Thymus (tissue), 11 donors: ENCODE measurements around the gene ZDHHC12. TPM values are rescaled to one million over a fixed set of nuclear protein-coding genes. Genes with fewer than 3 reads are reported as not detected.
A peak's percentile ranks its signal among the peaks of the same experiment; 100 is the strongest.
"Not testable (repeated sequence)": the region's sequence is repeated elsewhere in the genome, so short reads cannot be mapped to it uniquely, and the experiment has no call there.

ENCODE experiments used
- DNase-seq, 9 donors: peaks; one replicate each; pipeline ENCODE4 v3.0.0-alpha.2; 2013; ENCODE audit warnings: low spot score in 9 of 9, low read depth in 6 of 9, missing footprints in 1 of 9
- H3K27ac ChIP-seq, 2 donors: one replicate each; pipeline ENCODE4 v1.5.1; 2013; ENCODE audit warnings: control low read depth in 1 of 2, low read depth in 1 of 2, low read length in 1 of 2, mild to moderate bottlenecking in 1 of 2, moderate library complexity in 1 of 2
- H3K27me3 ChIP-seq, 2 donors: one replicate each; pipeline ENCODE4 v1.5.1; 2013; ENCODE audit warnings: low read length in 1 of 2; ENCODE audit not compliant: control insufficient read depth in 2 of 2, insufficient read depth in 1 of 2
- H3K36me3 ChIP-seq, 2 donors: one replicate each; pipeline ENCODE4 v1.5.1; 2013; ENCODE audit warnings: low read length in 1 of 2, mild to moderate bottlenecking in 1 of 2, moderate library complexity in 1 of 2; ENCODE audit not compliant: control insufficient read depth in 2 of 2, insufficient read depth in 2 of 2
- H3K4me1 ChIP-seq, 2 donors: one replicate each; pipeline ENCODE4 v1.5.1; 2013; ENCODE audit warnings: low read length in 2 of 2; ENCODE audit not compliant: control insufficient read depth in 2 of 2, insufficient read depth in 2 of 2
- H3K4me3 ChIP-seq, 2 donors: one replicate each; pipeline ENCODE4 v1.5.1; 2013; ENCODE audit warnings: low read length in 2 of 2, control low read depth in 1 of 2, mild to moderate bottlenecking in 1 of 2
- H3K9me3 ChIP-seq, 2 donors: one replicate each; pipeline ENCODE4 v1.5.1; 2013; ENCODE audit warnings: low read length in 1 of 2, mild to moderate bottlenecking in 1 of 2; ENCODE audit not compliant: control insufficient read depth in 2 of 2, insufficient read depth in 1 of 2
- WGBS: extraction: QIAGEN DNeasy Blood & Tissue Kit; methylation state at CpG from one replicate; pipeline ENCODE4 v1.1.7; 2013; 5-methylcytosine and 5-hydroxymethylcytosine counted together
- polyA plus RNA-seq: library from polyadenylated mRNA; stranded (reverse); fragments of 200-250 nt; gene quantifications from one replicate; pipeline ENCODE4 v1.2.3, GENCODE V29; 2013
- total RNA-seq: library from RNA; stranded (reverse); fragments of 120-200 nt; gene quantifications from one replicate; pipeline ENCODE4 v1.2.4, GENCODE V29; 2013
- donor health status: healthy.

ZDHHC12 gene
- total and polyA plus RNA-seq, 2 donors, result 20.7 to 46.4 TPM

DNA sequence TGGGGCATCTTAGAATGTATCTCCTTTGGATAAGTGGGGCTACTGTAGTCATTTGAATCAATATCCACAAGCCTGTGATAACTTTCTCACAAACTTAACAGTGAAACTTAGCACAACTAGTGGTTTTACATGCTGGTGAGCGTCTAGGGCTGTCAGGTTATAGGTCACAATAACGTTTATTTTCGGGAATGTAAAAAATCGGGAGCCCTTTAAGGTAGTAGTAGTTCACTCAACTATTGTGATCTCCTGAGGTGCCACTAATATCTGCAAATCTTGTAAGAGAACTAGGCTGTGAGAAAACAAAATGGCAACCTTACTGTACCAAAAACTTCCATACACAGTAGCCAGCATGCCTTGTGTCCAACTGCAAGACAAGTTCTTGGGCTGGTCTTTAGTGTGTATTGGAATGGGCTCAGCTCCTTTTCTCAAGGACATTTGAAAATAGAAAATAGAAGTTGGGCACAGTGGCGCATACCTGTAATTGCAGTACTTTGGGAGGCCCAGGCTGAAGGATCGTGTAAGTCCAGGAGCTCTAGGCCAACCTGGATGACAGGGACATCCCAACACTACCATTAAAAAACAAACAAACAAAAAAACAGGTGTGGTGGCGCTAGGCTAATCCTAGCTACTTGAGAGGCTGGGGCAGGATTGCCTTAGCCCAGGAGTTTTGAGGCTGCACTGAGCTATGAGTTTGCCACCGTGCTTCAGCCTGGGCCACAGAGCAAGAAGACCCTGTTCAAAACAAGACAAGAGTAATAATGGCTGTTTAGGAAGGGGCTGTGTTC is 26.8 kb downstream of the ZDHHC12 start:
- Histone ChIP-seq H3K36me3 (peaks cover 24 to 47% of the 10 kb centered on the region in 2 donors), H3K9me3 (no peaks in the 10 kb centered on the region), H3K4me1 (peaks cover 0 to 3% of the 10 kb centered on the region in 2 donors), H3K27me3 (no peaks in the 10 kb centered on the region), H3K27ac (no peak overlapping the region), H3K4me3 (no peak overlapping the region)
- DNase-seq, result no peak
- 85% methylated on average over 8 of the region's 8 CpGs for WGBS

DNA sequence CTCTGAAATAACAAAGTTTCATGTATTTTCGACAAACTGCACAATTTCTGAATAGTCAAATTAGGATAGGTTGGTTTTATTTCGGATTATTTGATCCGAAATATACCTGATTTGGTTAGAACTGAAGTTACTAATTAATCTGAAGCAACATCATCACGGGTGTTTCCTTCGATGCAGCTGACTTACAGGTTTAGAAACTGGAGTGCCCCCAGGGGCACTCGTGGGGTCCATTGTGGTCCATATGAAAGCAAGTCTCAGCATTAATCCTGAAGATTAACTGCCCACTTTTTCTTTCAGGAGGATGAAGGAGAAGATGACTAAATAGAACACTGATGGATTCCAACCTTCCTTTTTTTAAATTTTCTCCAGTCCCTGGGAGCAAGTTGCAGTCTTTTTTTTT is 29.6 kb downstream of the ZDHHC12 start:
- Histone ChIP-seq H3K4me1 (peaks cover 2 to 3% of the 10 kb centered on the region in 2 donors), H3K27ac (no peak overlapping the region), H3K27me3 (no peaks in the 10 kb centered on the region), H3K36me3 (peaks cover 30 to 64% of the 10 kb centered on the region in 2 donors), H3K9me3 (no peaks in the 10 kb centered on the region), H3K4me3 (no peak overlapping the region)
- 95% methylated on average over 6 of the region's 6 CpGs for WGBS
- DNase-seq, result no peak

DNA sequence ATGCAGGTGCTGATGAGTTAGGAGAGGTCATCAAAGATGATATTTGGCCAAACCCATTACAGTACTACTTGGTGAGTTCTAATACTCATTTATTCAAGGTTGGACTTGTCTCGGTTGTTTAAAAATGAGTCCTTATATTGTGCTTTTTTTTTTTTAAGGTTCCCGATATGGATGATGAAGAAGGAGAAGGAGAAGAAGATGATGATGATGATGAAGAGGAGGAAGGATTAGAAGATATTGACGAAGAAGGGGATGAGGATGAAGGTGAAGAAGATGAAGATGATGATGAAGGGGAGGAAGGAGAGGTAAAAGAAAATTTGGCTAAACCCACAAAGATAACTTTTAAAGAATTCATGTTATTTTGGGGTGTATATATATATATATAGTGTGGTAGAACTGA is 30.2 kb downstream of the ZDHHC12 start:
- H3K36me3 ChIP-seq, result peaks cover 30 to 64% of the 10 kb centered on the region in 2 donors
- not testable (repeated sequence) for H3K9me3 ChIP-seq, H3K27me3 ChIP-seq, DNase-seq, H3K27ac ChIP-seq, H3K4me3 ChIP-seq, H3K4me1 ChIP-seq
- WGBS, result 97% methylated on average over 3 of the region's 3 CpGs

DNA sequence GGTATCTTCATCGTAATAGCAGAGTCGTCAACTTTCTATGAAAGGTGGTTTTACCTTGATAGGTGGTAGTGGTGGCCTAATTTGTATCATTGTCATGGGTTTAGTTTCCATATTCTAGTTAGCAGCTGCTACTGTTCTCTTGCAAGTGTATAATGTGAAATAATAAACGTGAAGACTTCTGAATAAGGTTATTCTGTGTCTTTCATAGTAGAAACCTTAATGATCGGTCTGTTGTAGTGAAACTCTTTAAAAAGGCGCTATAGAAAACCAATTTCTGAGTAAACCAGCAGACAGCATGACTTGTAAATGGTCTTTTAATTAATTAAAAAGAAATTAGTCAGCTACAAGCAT is 33.3 kb downstream of the ZDHHC12 start:
- no peak for DNase-seq
- Histone ChIP-seq H3K9me3 (no peaks in the 10 kb centered on the region), H3K4me1 (peaks cover 16 to 26% of the 10 kb centered on the region in 2 donors), H3K27me3 (no peaks in the 10 kb centered on the region), H3K27ac (peak overlapping the region in 1 of 2 donors; percentile 74), H3K36me3 (peaks cover 19 to 46% of the 10 kb centered on the region in 2 donors), H3K4me3 (peak overlapping the region; percentile 84 to 99)
- WGBS, result 11% methylated on average over 5 of the region's 5 CpGs

DNA sequence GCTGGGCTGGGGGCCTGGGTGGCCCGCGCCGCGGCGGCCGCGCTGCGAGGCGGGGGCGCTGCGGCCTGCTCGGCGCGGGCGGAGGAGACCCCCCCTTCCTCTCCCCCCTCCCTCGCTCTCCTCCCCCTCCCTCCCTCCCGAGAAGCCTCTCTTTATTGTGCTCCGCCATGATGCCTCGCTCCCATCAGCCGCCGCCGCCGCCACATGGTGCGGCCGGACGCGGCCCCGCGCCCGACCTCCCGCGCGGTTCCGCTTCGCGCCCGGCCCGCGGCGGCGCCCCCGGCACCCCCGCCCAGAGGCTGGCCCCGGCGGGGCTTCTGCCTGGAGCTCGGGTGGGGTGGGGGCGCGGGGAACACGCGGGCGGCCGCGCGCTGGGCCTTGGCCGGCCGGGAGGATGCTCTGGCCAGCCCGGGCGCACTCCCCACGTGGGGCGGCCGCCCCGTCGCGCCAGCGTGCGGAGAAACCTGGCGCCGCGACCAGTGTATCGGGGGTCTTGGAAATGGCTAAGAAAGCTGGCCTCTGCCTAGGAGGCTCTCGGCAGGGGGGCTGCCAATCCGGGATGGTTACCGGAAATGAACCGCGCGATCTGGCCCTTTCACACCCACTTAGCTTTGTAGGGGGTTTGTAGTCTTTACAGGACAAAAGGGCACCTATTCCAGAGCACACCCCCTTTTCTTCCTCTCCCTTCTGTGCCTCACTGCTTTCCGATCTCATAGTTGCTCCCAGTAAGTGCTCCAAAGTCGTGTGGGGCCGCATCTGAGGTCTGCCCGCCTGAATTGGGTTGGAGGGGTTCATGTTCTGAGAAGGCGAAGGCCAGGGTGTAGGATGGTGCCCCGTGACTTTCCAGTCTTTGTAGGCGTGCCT is 33.9 kb downstream of the ZDHHC12 start:
- Histone ChIP-seq H3K27ac (peak overlapping the region; percentile 74 to 98), H3K4me1 (peaks cover 16 to 32% of the 10 kb centered on the region in 2 donors), H3K9me3 (no peaks in the 10 kb centered on the region), H3K27me3 (no peaks in the 10 kb centered on the region), H3K36me3 (peaks cover 17 to 43% of the 10 kb centered on the region in 2 donors), H3K4me3 (peak overlapping the region; percentile 84 to 99)
- peak in 4 of 9 donors; percentile 50 to 77 (median 62) for DNase-seq
- WGBS, result 1% methylated on average over 82 of the region's 83 CpGs

DNA sequence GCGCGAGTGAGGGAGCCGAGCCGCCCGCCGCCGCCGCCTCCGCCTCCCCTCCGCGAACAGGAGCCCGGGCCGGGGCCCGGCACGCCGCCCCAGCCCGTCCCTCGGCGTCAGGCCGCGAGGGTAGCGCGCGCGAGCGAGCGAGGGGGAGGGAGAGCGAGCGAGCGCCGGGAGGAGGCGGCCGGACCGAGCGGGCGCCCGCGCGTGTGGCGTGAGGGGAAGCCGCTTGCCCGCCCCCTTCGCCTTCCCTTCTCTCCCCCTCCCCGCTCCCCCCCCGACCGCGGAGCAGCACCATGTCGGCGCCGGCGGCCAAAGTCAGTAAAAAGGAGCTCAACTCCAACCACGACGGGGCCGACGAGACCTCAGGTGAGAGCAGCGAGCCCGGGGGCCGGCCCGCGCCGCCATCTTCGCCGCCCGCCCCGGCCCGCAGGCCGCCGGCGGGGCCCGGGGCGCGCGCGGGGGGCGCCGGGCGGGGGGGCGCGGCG is 34.6 kb downstream of the ZDHHC12 start:
- H3K4me1 ChIP-seq, result peaks cover 20 to 40% of the 10 kb centered on the region in 2 donors
- no peaks in the 10 kb centered on the region for H3K9me3 ChIP-seq
- H3K36me3 ChIP-seq, result peaks cover 15 to 39% of the 10 kb centered on the region in 2 donors
- H3K4me3 ChIP-seq, result peak overlapping the region; percentile 58 to 99
- under 1% methylated on average over 79 of the region's 80 CpGs for WGBS
- no peaks in the 10 kb centered on the region for H3K27me3 ChIP-seq
- peak in 3 of 9 donors; percentile 42 to 65 (median 45) for DNase-seq
- H3K27ac ChIP-seq, result peak overlapping the region; percentile 92 to 98

DNA sequence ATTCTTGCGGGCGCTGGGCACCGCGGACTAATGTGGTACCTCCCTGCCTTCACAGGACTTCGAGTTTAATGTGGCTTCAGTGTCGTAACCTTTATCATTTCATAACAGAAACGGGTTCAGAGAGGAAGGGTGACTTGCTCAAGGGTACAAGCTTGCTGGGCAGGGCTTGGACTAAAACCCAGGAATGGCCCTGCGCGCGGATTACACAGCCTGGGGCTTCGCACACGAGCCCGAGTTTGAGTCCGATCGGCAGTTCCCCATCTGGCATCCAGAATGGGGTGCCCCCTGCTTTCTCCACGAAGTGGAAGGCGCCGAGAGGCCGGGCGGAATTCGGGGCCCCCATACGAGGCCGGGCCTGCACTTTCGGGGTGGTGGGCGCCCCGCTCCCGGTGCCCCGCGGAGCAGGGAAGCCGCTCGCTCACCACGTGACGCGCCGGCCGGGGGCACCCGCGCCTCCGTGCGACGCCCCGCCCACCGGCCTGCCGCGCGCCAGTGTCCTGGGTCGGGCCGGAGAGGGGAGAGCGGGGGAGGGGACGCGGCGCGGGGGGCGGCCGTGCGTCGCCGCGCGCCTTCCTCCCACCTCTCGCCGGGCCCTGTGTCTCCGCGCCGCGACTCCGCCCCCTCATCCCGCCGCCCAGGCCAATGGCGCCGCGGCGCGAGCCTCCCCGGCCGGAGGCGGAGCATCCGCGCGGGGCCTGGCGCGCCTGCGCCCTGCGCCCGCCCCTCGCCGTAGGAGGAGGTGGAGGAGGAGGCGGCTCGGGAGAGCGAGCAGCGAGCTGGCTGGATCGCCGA is 35.2 kb downstream of the ZDHHC12 start, which contains the start of gene SET:
TSS of gene SET (plus strand) at position 722 of the 792 bp plus-strand sequence. CDS start 361 bp downstream, outside the sequence.
- peak within 1 kb of the TSS; percentile 98 for H3K27ac ChIP-seq
- no peaks in the 10 kb centered on the region for H3K27me3 ChIP-seq
- H3K4me3 ChIP-seq, result peak within 1 kb of the TSS; percentile 84 to 99
- H3K36me3 ChIP-seq, result peaks cover 13 to 33% of the 10 kb centered on the region in 2 donors
- 6% methylated on average over 90 of the region's 93 CpGs for WGBS
- peak in 8 of 9 donors; percentile 81 to 96 (median 90) for DNase-seq
- peaks cover 20 to 45% of the 10 kb centered on the region in 2 donors for H3K4me1 ChIP-seq
- H3K9me3 ChIP-seq, result no peaks in the 10 kb centered on the region

DNA sequence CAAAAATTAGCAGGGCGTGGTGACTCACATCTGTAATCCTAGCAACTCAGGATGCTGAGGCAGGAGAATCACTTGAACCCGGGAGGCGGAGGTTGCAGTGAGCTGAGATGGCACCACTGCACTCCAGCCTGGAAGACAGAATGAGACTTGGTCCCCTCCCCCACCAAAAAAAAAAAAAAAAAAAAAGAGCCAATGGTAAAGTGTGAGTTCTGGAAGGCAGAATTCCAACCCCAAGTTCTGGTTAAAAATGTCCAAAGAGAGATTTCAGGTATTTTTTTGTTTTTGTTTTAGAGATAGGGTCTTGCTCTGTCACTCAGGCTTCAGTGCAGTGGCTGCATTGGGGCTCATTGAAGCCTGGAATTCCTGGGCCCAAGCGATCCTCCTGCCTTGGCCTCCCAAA is 36.5 kb downstream of the ZDHHC12 start:
- Histone ChIP-seq H3K27ac (no peak overlapping the region), H3K4me3 (no peak overlapping the region), H3K9me3 (no peaks in the 10 kb centered on the region), H3K36me3 (peaks cover 7 to 20% of the 10 kb centered on the region in 2 donors), H3K27me3 (no peaks in the 10 kb centered on the region), H3K4me1 (peaks cover 24 to 51% of the 10 kb centered on the region in 2 donors)
- DNase-seq, result no peak
- WGBS, result 99% methylated on average over 4 of the region's 4 CpGs
